Fibroblast of villous mesenchyme (primary cell): Measurements from ENCODE around the gene SAP25. TPM values are rescaled to one million over a fixed set of nuclear protein-coding genes. Genes with fewer than 3 reads are reported as not detected.

Experiments used
- DNase-seq: peaks from one replicate; pipeline ENCODE4 v3.0.0-alpha.2; 2010; ENCODE audit warnings: low read depth
- H3K4me3 ChIP-seq: 2 replicates; pipeline ENCODE4 v1.5.1; 2011; ENCODE audit warnings: low read depth, mild to moderate bottlenecking, low read length
- CTCF ChIP-seq: IDR thresholded peaks from 2 replicates; pipeline ENCODE4 v1.5.1; 2012; ENCODE audit warnings: low read depth, mild to moderate bottlenecking, low read length; ENCODE audit not compliant: insufficient read depth
- total RNA-seq: library from RNA; depleted of rRNA; stranded (reverse); fragments of >200 nt; gene quantifications from 2 replicates; pipeline ENCODE4 v1.2.3, GENCODE V29; 2012

The SAP25 gene
- total RNA-seq, 1 donor, result not detected

- DNase-seq, result no peak
- TF ChIP-seq CTCF, result no peak
- peak within 1 kb of the TSS; percentile 97 for H3K4me3 ChIP-seq
Observed at GRCh38 chr7:100585511-100586265, 12.0 kb upstream of the SAP25 start, which contains the start of gene LRCH4. LRCH4 (minus strand) TSS chr7:100586129; CDS start chr7:100586100, 29 bp downstream.

- TF ChIP-seq CTCF, result no peak
- peak; percentile 95 for DNase-seq
Observed at GRCh38 chr7:100584683-100585510, 11.2 kb upstream of the SAP25 start.

GRCh38 chr7:100584054-100584682, 10.5 kb upstream of the SAP25 start:
- DNase-seq, result peak; percentile 79
- no peak for TF ChIP-seq CTCF

More at GRCh38 chr7:100584683-100585510, 11.2 kb upstream of the SAP25 start:
- H3K4me3 ChIP-seq, result peak overlapping the region; percentile 97

GRCh38 chr7:100583132-100584053, 9.7 kb upstream of the SAP25 start:
- TF ChIP-seq CTCF, result no peak
- peak; percentile 77 for DNase-seq
- H3K4me3 ChIP-seq, result peak overlapping the region; percentile 97

More at GRCh38 chr7:100584054-100584682, 10.5 kb upstream of the SAP25 start:
- peak overlapping the region; percentile 97 for H3K4me3 ChIP-seq

GRCh38 chr7:100582650-100583049, 8.9 kb upstream of the SAP25 start:
- H3K4me3 ChIP-seq, result peak overlapping the region; percentile 97
- no peak for DNase-seq
- TF ChIP-seq CTCF, result no peak
